Adrenal gland (tissue), 12 donors: ENCODE measurements around the gene ADGB. TPM values are rescaled to one million over a fixed set of nuclear protein-coding genes. Genes with fewer than 3 reads are reported as not detected.

Source experiments
- DNase-seq, 7 donors: peaks; one replicate each; pipeline ENCODE4 v3.0.0-alpha.2; 2019 to 2020
- H3K27ac ChIP-seq, 5 donors: fragments of 200-600 bp; sonication (generic) in 4 of 5; 1 replicate in 3 of 5; 2 replicates in 2 of 5; pipeline versions ENCODE4 v1.5.1 to v1.8.0; 2016 to 2020; ENCODE audit warnings: mild to moderate bottlenecking in 1 of 5
- H3K27me3 ChIP-seq: fragments of 200-600 bp; 2 replicates; pipeline ENCODE4 v1.8.0; 2021
- H3K36me3 ChIP-seq, 2 donors: fragments of 200-600 bp; replicated peaks in 1 of 2; 1 replicate in 1 of 2; 2 replicates in 1 of 2; pipeline versions ENCODE4 v1.5.1 to v1.8.0; 2018 to 2022
- H3K4me1 ChIP-seq, 2 donors: fragments of 200-600 bp; replicated peaks in 1 of 2; 1 replicate in 1 of 2; 2 replicates in 1 of 2; pipeline versions ENCODE4 v1.5.1 to v1.8.0; 2018 to 2021
- H3K4me3 ChIP-seq, 4 donors: fragments of 200-600 bp; sonication (generic) in 3 of 4; one replicate each; pipeline ENCODE4 v1.5.1; 2016 to 2018
- H3K9me3 ChIP-seq, 3 donors: fragments of 200-600 bp; sonication (generic) in 1 of 3; replicated peaks in 1 of 3; 1 replicate in 2 of 3; 2 replicates in 1 of 3; pipeline versions ENCODE4 v1.5.1 to v1.8.0; 2016 to 2021
- CTCF ChIP-seq, 6 experiments: fragments of 450-650 bp in 4 of 6; fragments of 200-600 bp in 2 of 6; sonication (generic) in 1 of 6; IDR thresholded peaks; 1 replicate in 5 of 6; 2 replicates in 1 of 6; pipeline versions ENCODE4 v1.5.1 to v1.8.0; 2016 to 2021; ENCODE audit warnings: antibody characterized with exemption in 6 of 6, mild to moderate bottlenecking in 2 of 6, moderate library complexity in 1 of 6
- POLR2A ChIP-seq, 2 donors: fragments of 450-650 bp; IDR thresholded peaks; one replicate each; pipeline ENCODE4 v1.6.1; 2017; ENCODE audit warnings: antibody characterized with exemption in 2 of 2, mild to moderate bottlenecking in 2 of 2, moderate library complexity in 1 of 2
- WGBS, 4 donors: extraction: QIAGEN DNeasy Blood & Tissue Kit in 2 of 4; methylation state at CpG; one replicate each; pipeline versions ENCODE4 v1.1.5 to v1.1.7; 2013 to 2017; 5-methylcytosine and 5-hydroxymethylcytosine counted together
- intact Hi-C, 2 donors: fragments of 100-400 bp; cut with DNase I; formaldehyde crosslinking; loops; one replicate each; pipeline versions ENCODE4 v1.14.1 to v1.15.0; 2022 to 2023
- polyA plus RNA-seq, 3 donors: library from polyadenylated mRNA; stranded (reverse); fragments of 200-250 nt in 2 of 3; fragments of 350-450 nt in 1 of 3; fragmentation: Illumina TruSeq in 1 of 3; extraction: RNeasy Lipid Tissue Mini Kit (QIAGEN cat#74804) in 1 of 3; gene quantifications; one replicate each; pipeline ENCODE4 v1.2.3, GENCODE V29; 2013 to 2014
- total RNA-seq, 9 donors: library from RNA; depleted of rRNA in 4 of 9; stranded (reverse); fragments of >200 nt in 4 of 9; fragments of 120-200 nt in 1 of 9; fragmentation: NEBNext Ultra II Directional in 1 of 9; extraction: Animal tissue kit (Norgen Biotek cat#: 25700) in 1 of 9; gene quantifications; one replicate each; pipeline versions ENCODE4 v1.1.0 to v1.2.4, GENCODE V29; 2013 to 2023
- donor health status: healthy with polysubstance abuse.
- donor health status: Bipolar disorder and iron deficiency.
- donor health status: DM: yes; HTN: yes; CAD: no.
- donor health status: DM: no; HTN: no; CAD: no.
- donor health status: DM: no; HTN: no; CAD: no.
- donor health status: DM: yes; HTN: yes; CAD: no.

ADGB gene
- total and polyA plus RNA-seq, 12 donors: not detected

GRCh38 chr6:146856296-146856695 is 257.5 kb downstream of the ADGB start:
- intact Hi-C loops: loop anchor here (5.0 to 10.0 kb wide), 2 partner anchors 346 to 429 kb away; partner anchors contain the start of gene STXBP5 (in 1 of the 2)
- Histone ChIP-seq H3K4me3 (no peak overlapping the region), H3K27me3 (no peaks in the 10 kb centered on the region), H3K36me3 (no peaks in the 10 kb centered on the region), H3K4me1 (peaks cover 0 to 8% of the 10 kb centered on the region in 2 donors), H3K9me3 (no peaks in the 10 kb centered on the region), H3K27ac (no peak overlapping the region)
- 88 to 94% (median 92%) methylated on average over 5 to 7 of the region's 7 CpGs for WGBS, 4 donors
- no peak for DNase-seq
- no peak for TF ChIP-seq CTCF (IDR thresholded peaks at IDR 0.05)
- TF ChIP-seq POLR2A (IDR thresholded peaks at IDR 0.05): no peak

GRCh38 chr6:146857180-146857979 is 258.6 kb downstream of the ADGB start:
- H3K27ac ChIP-seq: peak overlapping the region in 3 of 5 donors; percentile 24 to 75 (median 73)
- peak; percentile 97 to 100 (median 99) for TF ChIP-seq CTCF (IDR thresholded peaks at IDR 0.05)
- peak in 1 of 2 donors; percentile 24 for TF ChIP-seq POLR2A (IDR thresholded peaks at IDR 0.05)
- no peaks in the 10 kb centered on the region for H3K36me3 ChIP-seq
- DNase-seq: peak; percentile 88 to 96 (median 90)
- peaks cover 0 to 8% of the 10 kb centered on the region in 2 donors for H3K4me1 ChIP-seq
- 15 to 20% (median 18%) methylated on average over 21 to 27 of the region's 27 CpGs for WGBS, 4 donors
- H3K9me3 ChIP-seq: no peaks in the 10 kb centered on the region
- intact Hi-C loops: loop anchor here (5.0 to 10.0 kb wide), 2 partner anchors 345 to 427 kb away; partner anchors contain the start of gene STXBP5 (in 1 of the 2)
- peak overlapping the region in 1 of 4 donors; percentile 47 for H3K4me3 ChIP-seq
- H3K27me3 ChIP-seq: no peaks in the 10 kb centered on the region

- H3K9me3 ChIP-seq: no peaks in the 10 kb centered on the region
- no peak for DNase-seq
- H3K27ac ChIP-seq: peak overlapping the region in 4 of 5 donors; percentile 20 to 75 (median 48)
- TF ChIP-seq CTCF (IDR thresholded peaks at IDR 0.05) (no peak), POLR2A (IDR thresholded peaks at IDR 0.05) (no peak)
- H3K27me3 ChIP-seq: no peaks in the 10 kb centered on the region
- H3K4me3 ChIP-seq: peak overlapping the region in 1 of 4 donors; percentile 47
- WGBS, 4 donors: 42 to 58% (median 48%) methylated on average over 5 of the region's 5 CpGs
- no peaks in the 10 kb centered on the region for H3K36me3 ChIP-seq
- intact Hi-C loops: loop anchor here (5.0 to 10.0 kb wide), 2 partner anchors 344 to 427 kb away; partner anchors contain the start of gene STXBP5 (in 1 of the 2)
- peaks cover 0 to 8% of the 10 kb centered on the region in 2 donors for H3K4me1 ChIP-seq
These were observed 259.2 kb downstream of the ADGB start for GRCh38 chr6:146857980-146858347.

GRCh38 chr6:146859206-146859605 is 260.4 kb downstream of the ADGB start:
- TF ChIP-seq CTCF (IDR thresholded peaks at IDR 0.05) (no peak), POLR2A (IDR thresholded peaks at IDR 0.05) (no peak)
- no peaks in the 10 kb centered on the region for H3K36me3 ChIP-seq
- intact Hi-C loops: loop anchor here (5.0 to 10.0 kb wide), 2 partner anchors 343 to 426 kb away; partner anchors contain the start of gene STXBP5 (in 1 of the 2)
- H3K9me3 ChIP-seq: no peaks in the 10 kb centered on the region
- H3K4me1 ChIP-seq: peaks cover 0 to 8% of the 10 kb centered on the region in 2 donors
- 94 to 99% (median 98%) methylated on average over 4 of the region's 4 CpGs for WGBS, 4 donors
- no peaks in the 10 kb centered on the region for H3K27me3 ChIP-seq
- DNase-seq: no peak
- H3K27ac ChIP-seq: no peak overlapping the region
- H3K4me3 ChIP-seq: no peak overlapping the region
